ENCODE results near the gene ISCA2.

Gene ISCA2

GRCh38 chr14:74488786-74489397 lies 4.7 kb upstream of the ISCA2 start:
- TF ChIP-seq CTBP1 (IDR thresholded peaks at IDR 0.05; ENCODE audit: borderline replicate concordance): no peak
- TF ChIP-seq L3MBTL2 (conservative IDR thresholded peaks at IDR 0.05): no peak
- TF ChIP-seq LEF1 (IDR thresholded peaks at IDR 0.05; ENCODE audit: borderline replicate concordance): no peak
- TF ChIP-seq SUZ12 (IDR thresholded peaks at IDR 0.05): no peak
- TF ChIP-seq BHLHE40 (IDR thresholded peaks at IDR 0.05; ENCODE audit: borderline replicate concordance): no peak
- no peak for TF ChIP-seq TARDBP (IDR thresholded peaks at IDR 0.05)
- no peak for TF ChIP-seq FOXM1 (IDR thresholded peaks at IDR 0.05; ENCODE audit: borderline replicate concordance)
- TF ChIP-seq PKNOX1 (IDR thresholded peaks at IDR 0.05): no peak
- TF ChIP-seq ELF4 (IDR thresholded peaks at IDR 0.05): no peak
- no peak for DNase-seq (ENCODE audit: extremely low spot score)
- ChIA-PET CTCF (interaction anchor here (0.8 to 2.2 kb wide), 2 partner anchors 10 to 180 kb away, joined by 3 to 7 read pairs; no protein-coding TSS in a partner anchor), POLR2A (no interaction called here)

GRCh38 chr14:74490486-74490885 lies 3.1 kb upstream of the ISCA2 start:
- no peak for TF ChIP-seq ARNT (IDR thresholded peaks at IDR 0.05)
- TF ChIP-seq LEF1 (IDR thresholded peaks at IDR 0.05; ENCODE audit: borderline replicate concordance): no peak
- TF ChIP-seq ELF4 (IDR thresholded peaks at IDR 0.05): no peak
- TF ChIP-seq PKNOX1 (IDR thresholded peaks at IDR 0.05): no peak
- TF ChIP-seq L3MBTL2 (conservative IDR thresholded peaks at IDR 0.05): no peak
- no peak for TF ChIP-seq HDGF (IDR thresholded peaks at IDR 0.05; ENCODE audit: borderline replicate concordance)
- TF ChIP-seq SP1 (IDR thresholded peaks at IDR 0.05): no peak
- TF ChIP-seq SUZ12 (IDR thresholded peaks at IDR 0.05): no peak
- ChIA-PET CTCF (interaction anchor here (0.7 to 2.2 kb wide), 2 partner anchors 12 to 196 kb away, joined by 3 to 7 read pairs; no protein-coding TSS in a partner anchor), POLR2A (no interaction called here)
- DNase-seq (ENCODE audit: extremely low spot score): no peak

- TF ChIP-seq FOXA1 (IDR thresholded peaks at IDR 0.05) (no peak), BHLHE40 (IDR thresholded peaks at IDR 0.05; ENCODE audit: borderline replicate concordance) (no peak), L3MBTL2 (conservative IDR thresholded peaks at IDR 0.05) (no peak), NFRKB (IDR thresholded peaks at IDR 0.05) (no peak), SP1 (IDR thresholded peaks at IDR 0.05) (no peak), HDGF (IDR thresholded peaks at IDR 0.05; ENCODE audit: borderline replicate concordance) (no peak), LEF1 (IDR thresholded peaks at IDR 0.05; ENCODE audit: borderline replicate concordance) (no peak), FOXM1 (IDR thresholded peaks at IDR 0.05; ENCODE audit: borderline replicate concordance) (no peak), SUZ12 (IDR thresholded peaks at IDR 0.05) (no peak), ARNT (IDR thresholded peaks at IDR 0.05) (no peak), ELF4 (IDR thresholded peaks at IDR 0.05) (no peak), PKNOX1 (IDR thresholded peaks at IDR 0.05) (no peak), TARDBP (IDR thresholded peaks at IDR 0.05) (no peak), ZNF384 (IDR thresholded peaks at IDR 0.05) (no peak), FOXK2 (IDR thresholded peaks at IDR 0.05) (no peak), CTBP1 (IDR thresholded peaks at IDR 0.05; ENCODE audit: borderline replicate concordance) (no peak)
- ChIA-PET CTCF (interaction anchor here (0.6 to 1.8 kb wide), 3 partner anchors 10 to 17 kb away, joined by 3 to 11 read pairs (median 3); no protein-coding TSS in a partner anchor), POLR2A (interaction anchor here (1.2 kb wide), 1 partner anchor 12 kb away, joined by 7 read pairs; no protein-coding TSS in a partner anchor)
- no peak for DNase-seq (ENCODE audit: extremely low spot score)
Measured at GRCh38 chr14:74491956-74492775, 1.4 kb upstream of the ISCA2 start.

- TF ChIP-seq BHLHE40 (IDR thresholded peaks at IDR 0.05; ENCODE audit: borderline replicate concordance) (no peak), FOXM1 (IDR thresholded peaks at IDR 0.05; ENCODE audit: borderline replicate concordance) (no peak), NFRKB (IDR thresholded peaks at IDR 0.05) (no peak), ELF4 (IDR thresholded peaks at IDR 0.05) (no peak), SUZ12 (IDR thresholded peaks at IDR 0.05) (no peak), L3MBTL2 (conservative IDR thresholded peaks at IDR 0.05) (no peak), ZNF384 (IDR thresholded peaks at IDR 0.05) (no peak), PKNOX1 (IDR thresholded peaks at IDR 0.05) (no peak), HDGF (IDR thresholded peaks at IDR 0.05; ENCODE audit: borderline replicate concordance) (no peak)
- POLR2A ChIA-PET: interaction anchor here (0.6 to 1.2 kb wide), 8 partner anchors 10 to 190 kb away, joined by 3 to 7 read pairs (median 4); partner anchors contain the start of gene ABCD4
- DNase-seq (ENCODE audit: extremely low spot score): no peak
- CTCF ChIA-PET: interaction anchor here (0.6 to 1.8 kb wide), 6 partner anchors 10 to 354 kb away, joined by 3 to 11 read pairs (median 3); no protein-coding TSS in a partner anchor
Measured at GRCh38 chr14:74492776-74493342, 706 bp upstream of the ISCA2 start, which contains the start of gene NPC2. Gene NPC2, minus strand, starts transcription at chr14:74493305. Its CDS starts 31 bp downstream, at chr14:74493274.

GRCh38 chr14:74495356-74495755 lies 1.8 kb downstream of the ISCA2 start:
- no peak for TF ChIP-seq ZNF384 (IDR thresholded peaks at IDR 0.05)
- TF ChIP-seq CTBP1 (IDR thresholded peaks at IDR 0.05; ENCODE audit: borderline replicate concordance): no peak
- TF ChIP-seq ARNT (IDR thresholded peaks at IDR 0.05): no peak
- no peak for TF ChIP-seq SP1 (IDR thresholded peaks at IDR 0.05)
- no peak for TF ChIP-seq NFRKB (IDR thresholded peaks at IDR 0.05)
- no peak for TF ChIP-seq FOXK2 (IDR thresholded peaks at IDR 0.05)
- TF ChIP-seq FOXA1 (IDR thresholded peaks at IDR 0.05): no peak
- TF ChIP-seq PKNOX1 (IDR thresholded peaks at IDR 0.05): no peak
- no peak for TF ChIP-seq BHLHE40 (IDR thresholded peaks at IDR 0.05; ENCODE audit: borderline replicate concordance)
- no peak for TF ChIP-seq LEF1 (IDR thresholded peaks at IDR 0.05; ENCODE audit: borderline replicate concordance)
- no peak for TF ChIP-seq FOXM1 (IDR thresholded peaks at IDR 0.05; ENCODE audit: borderline replicate concordance)
- TF ChIP-seq TARDBP (IDR thresholded peaks at IDR 0.05): no peak
- no peak for TF ChIP-seq SUZ12 (IDR thresholded peaks at IDR 0.05)
- no peak for TF ChIP-seq L3MBTL2 (conservative IDR thresholded peaks at IDR 0.05)
- no peak for TF ChIP-seq ELF4 (IDR thresholded peaks at IDR 0.05)
- no peak for TF ChIP-seq HDGF (IDR thresholded peaks at IDR 0.05; ENCODE audit: borderline replicate concordance)
- DNase-seq (ENCODE audit: extremely low spot score): no peak
- POLR2A ChIA-PET: no interaction called here
- CTCF ChIA-PET: no interaction called here

All from HEK293T (cell line).